GM21381 (cell line): ENCODE measurements around the gene LIPC.
A peak's percentile ranks its signal among the peaks of the same experiment; 100 is the strongest.

Experiments
- ATAC-seq: cut with Tn5 transposase; IDR thresholded peaks from one replicate; pipeline ENCODE4 v1.9.1; 2021; ENCODE audit warnings: mild to moderate bottlenecking, moderate library complexity; ENCODE audit not compliant: unreplicated experiment

Gene LIPC

DNA sequence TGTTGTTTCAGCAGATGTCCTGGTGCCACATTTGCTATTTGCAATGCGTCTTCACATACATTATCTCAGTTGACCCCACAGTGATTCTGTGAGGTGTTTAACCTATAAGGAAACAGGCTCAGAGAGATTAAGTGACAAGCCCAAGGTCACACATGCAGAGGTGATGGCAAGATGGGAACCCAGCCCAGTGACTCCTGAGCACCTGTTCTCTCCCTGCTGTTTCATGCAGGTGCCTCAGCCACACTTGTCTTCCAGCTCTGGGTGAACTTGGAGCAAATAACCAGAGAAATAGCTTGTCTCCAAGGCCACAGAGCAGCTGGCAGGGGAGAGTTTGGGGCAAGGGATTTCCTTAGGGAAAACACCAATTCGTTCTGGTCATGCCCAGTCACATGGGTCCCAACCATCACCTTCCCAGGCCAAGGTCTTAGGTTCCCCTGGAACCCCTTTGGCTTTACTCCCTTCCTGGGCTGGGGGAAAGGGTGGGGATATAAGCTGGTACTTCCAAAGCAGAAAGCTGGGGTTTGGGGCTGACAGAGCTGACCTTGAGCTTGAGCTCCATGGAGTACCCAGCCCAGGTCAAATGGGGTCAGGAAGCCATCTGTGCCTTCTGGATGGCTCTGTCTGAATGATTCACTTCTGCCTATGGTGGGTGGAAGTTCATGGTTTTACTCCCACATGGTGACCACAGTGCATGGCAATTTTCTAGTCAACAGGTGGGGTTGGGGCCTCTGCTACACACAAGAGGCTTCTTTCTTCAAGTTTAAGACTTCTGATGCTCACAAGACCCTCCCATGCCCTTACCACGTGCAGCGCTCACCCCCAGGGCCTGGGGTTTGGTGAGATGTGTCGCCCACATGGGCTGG, 22.4 kb downstream of the LIPC start:
- ATAC-seq: no peak

DNA sequence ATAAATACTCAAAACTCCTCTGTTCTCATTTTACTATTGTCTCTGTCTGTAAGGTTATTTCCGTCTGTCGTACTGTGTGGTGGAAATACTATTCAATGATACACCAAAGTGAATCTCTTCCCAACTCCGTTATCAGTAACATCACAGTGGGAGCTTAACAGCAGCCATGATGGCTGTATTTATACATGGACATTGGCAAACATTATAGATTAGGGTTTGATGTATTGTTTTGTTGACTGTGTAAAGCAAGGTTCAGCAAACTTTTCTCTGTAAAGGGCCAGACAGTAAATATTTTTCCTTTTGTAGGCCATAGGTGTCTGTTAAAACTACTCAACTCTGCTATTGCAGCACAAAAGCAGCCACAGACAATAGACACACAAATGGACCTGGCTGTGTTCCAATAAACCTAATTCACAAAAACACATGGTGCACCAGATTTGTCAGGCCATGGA, 23.2 kb downstream of the LIPC start:
- no peak for ATAC-seq

DNA sequence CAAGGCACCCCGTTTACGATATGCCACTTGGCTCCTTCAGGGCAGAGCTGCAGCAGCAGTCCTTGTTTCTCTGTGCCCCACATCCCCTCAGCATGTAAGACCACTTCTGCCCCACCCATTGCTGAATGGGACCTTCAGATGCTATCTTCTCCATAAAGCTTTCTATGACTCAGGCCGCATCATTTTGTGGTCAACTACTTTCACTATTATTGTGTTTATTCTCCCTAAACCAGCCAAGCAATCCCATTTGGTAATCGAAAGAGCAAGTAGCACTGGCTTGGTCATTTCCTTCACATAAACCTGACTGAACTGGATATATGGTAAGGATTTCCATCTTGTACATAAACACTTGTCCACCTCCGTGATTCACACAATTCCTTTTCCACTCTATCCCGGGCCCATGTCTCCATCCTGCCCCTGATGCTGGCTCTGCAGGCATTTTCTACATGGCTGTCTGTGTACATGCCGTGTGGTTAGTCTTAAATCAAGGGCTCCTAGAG, 25.7 kb downstream of the LIPC start:
- ATAC-seq: peak; percentile 68

DNA sequence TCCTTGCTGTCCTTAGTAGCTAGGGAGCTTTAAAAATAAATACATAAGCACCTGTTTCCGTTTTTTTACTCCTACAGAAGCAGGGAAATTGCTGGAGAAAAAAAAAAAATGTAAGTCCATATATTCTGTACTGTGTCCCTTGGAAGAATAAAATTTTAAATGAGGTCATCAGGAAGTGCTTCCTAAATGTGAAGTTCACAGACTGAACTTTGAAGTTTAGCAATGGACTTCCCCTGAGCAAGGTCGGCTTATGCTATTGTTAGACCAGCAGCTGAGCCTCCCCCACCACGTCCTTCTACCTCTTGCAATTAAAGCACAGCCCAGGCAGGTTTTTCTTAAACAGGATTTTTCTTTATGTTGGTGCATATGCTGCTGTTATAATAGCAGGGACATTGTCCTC, 26.3 kb downstream of the LIPC start:
- ATAC-seq: no peak

DNA sequence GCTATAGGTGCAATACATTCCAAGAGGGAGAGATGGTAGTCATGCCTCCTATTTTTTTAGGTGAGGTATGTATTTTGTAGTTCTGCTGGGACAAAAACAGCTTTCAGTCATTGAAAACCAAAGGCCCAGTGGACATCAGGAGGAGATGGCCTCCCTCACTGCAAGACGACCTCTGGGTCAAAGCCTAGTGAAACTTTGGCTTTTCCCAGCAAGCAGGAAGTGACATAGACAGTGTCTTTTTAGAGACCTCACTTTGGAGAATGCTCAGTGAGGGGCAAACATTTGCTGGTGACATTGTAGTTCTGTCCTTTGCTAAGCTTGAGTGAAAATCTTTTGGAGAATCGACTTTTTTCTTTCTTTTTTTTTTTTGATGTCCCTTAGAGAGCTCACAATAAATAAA, 27.3 kb downstream of the LIPC start:
- no peak for ATAC-seq

DNA sequence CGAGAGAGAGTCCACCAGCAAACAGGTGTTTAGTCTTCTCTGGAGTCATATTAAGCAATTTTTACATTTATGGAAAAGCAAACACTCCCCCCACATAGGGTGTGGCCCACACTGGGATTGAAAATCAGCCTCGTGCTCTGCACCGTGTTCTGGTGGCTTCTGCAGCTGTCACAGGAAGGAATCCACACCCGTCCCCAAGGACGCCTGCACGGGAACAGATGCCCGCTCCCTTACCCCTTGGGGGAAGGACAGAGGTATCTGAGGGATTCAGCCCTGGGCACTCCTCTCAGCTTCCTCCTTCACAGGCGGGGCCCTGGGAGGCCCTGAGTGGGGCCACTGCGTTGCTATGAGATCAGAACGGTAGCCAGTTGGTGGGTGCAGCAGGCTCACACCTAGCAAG, 27.8 kb downstream of the LIPC start:
- no peak for ATAC-seq

DNA sequence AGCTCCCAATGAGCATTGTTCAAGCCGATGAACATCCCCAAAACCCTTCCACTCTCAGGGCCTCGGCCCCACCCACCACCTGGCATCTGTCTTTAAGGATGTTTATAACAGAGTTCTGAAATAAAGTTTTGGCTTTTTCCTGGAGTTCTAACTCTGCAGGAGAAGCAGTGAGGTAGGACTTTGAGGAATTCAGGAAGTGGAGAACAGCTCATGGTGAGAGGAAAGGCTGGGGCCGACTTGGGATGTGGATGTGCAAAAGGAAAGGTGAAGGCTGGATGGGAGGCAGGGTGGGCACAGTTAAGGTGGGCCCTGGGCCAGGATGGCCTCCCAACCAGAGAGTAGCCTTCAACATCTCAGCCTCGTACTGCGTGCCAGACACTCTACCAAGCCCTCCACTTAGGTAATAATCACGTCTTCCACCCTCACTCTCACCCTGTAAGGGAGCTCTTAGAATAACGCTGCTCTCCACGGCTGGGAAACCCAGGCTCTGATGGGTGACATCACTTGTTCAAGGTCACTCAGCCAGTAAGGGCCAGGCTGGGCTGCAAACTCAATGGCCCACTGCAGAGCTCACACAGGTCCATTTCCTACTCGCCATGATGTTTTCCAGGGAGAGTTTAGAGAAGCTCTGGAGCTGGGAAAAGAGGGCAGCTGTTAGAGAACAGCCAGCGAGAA, 28.5 kb downstream of the LIPC start:
- ATAC-seq: no peak

DNA sequence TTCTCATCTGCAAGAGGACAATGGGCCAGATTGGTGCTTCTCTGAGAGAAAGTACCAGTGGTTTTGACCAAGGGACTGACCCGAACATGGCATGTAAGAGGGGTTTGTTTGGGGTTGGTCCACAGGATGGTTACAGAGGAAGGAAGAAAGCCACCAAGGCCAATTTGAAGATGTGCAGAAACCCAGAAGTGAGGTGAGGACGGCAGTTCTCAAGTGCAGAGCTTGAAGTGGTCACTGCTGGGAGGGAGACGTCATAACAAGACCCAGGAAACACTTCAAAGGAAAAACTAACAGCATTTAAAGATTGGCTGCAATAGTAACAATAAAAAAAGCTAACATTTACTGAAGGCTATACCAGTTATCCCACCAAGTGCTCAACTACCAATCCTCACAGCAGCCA, 29.1 kb downstream of the LIPC start:
- ATAC-seq: no peak

DNA sequence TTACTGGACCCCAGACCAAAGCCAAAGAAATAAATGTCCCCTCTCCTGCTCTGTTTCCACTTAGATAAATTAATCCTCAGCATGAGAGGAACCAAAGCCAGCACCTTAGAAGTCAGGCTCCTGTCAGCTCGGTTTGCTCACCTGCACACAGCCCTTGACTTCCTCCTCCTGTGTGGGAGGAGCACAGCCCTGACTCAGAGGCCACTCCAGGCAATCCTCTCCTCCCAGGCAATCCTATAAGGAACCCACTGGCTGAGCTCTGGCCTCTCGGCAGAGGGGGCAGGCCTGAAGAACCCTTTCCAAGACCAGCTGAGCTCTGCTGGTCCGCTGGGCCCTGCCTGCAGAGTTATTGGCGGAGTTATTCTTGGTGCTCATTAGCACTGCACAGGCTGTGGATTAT, 30.8 kb downstream of the LIPC start:
- no peak for ATAC-seq

DNA sequence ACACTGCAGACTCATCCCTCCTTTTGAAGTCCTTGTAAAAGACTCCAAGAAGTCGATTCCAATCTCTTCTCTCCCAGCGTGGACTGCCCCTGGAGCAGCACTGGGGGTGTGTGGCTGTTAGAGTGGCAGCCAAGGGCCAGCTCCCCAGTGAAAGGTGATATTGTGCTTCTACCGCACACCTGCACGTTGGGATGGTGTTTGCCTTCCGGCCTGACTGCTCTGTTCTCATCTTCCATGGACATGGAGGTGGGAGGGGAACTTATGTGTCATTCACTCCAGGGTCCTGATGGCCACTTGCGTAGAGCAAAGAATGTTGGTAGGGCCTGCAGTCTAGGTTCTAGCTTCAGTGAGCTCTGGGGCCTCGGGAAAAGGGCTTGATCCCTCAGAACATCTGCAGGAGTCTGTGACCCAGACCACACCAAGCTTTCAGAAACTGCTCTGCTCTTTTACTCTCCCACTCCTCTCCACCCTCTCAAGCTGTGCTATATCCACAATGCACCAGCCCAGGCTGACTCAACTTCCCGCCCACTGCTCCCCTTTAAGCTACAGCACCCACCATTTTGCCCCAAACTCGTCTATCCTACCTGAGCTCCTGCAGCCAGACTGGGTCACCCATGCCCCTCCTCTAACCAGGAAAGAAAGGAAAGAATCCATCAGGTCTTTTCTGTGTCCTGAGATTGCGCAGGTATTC, 31.3 kb downstream of the LIPC start:
- ATAC-seq: no peak

DNA sequence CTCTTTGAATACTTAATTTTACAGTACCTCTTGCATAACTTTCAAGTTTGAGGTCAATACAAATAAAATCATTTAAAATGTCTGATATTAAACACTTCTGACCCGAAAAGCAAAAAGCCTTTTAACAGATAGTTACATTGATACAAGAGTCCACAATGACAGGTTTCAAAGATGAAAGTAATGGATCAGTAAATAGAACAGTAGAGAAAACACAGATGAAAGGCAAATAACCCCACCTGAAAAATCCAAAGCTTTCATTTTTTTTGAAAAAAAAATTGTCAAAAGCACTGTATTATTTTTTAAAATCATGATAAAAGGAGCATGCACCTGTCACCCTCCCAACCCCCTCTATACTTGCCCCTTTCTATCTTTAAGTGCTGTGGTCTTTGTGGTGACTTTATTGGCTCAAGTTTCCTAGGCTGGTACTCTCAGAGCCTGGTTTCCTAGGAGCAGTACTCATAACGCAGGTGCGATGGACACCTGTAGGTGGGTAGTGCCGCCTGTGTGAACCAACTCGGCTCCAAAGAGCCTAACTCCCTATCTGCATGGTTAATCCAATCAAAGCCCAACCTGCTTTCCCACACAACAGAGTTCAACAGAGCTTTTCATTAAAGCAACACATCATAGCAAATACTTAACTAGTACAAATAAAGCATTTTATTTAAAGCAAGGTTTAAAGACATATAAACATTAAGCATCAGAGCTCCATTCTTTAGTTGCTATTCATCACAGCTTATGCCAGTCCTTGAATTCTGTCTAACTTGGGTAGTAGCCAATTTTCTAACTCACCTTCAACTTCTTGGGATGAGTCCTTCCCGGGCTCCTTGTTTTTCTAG, 32.2 kb downstream of the LIPC start:
- ATAC-seq: no peak

DNA sequence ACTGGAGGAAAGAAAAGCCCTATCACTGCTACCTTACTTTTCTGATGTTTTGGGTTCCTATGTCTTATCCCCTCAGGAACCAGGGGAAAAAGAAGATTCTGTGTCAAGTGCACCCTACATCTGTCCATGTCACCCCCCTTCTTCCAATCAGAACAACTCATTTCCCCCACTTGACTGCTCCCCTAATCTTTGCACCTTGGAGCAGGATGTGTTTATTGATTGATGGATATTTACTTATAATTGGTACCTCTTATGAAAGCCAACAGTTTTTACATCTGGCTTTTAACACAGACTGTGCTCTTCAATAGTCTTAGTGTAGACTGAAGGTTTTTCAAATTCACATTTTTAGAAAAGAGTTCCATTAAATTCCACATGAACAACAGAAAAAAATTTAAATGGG, 33.3 kb downstream of the LIPC start:
- ATAC-seq: no peak

DNA sequence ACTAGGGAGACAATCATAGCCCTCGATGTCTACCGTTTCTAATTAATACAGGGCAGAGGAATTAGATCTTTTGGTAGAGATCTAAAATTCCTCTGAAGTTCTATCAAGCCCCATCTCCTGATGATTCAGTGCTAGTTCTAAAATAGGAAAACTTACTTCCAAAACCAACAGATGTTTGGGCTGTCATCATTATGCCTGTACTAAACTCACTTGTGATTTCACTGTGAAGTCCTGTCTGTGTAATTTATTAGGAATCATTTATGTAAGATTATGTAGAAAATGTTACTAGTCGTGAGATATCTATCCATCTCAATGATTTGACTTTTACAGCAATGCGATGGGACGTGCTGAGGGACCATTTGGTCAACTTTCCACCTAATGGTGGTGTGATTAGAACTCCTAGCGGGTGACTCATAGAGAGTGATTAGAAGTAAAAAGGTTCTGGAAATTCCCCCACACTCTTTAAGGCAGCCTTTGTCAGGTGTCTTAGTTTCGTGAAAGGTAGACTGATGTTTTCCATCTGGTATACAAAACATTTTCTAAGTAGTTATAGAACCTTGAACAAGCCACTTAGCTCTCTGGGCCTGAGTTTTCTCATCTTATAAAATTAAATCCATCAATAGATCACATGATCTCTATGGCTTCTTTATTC, 34.2 kb downstream of the LIPC start:
- ATAC-seq: no peak

DNA sequence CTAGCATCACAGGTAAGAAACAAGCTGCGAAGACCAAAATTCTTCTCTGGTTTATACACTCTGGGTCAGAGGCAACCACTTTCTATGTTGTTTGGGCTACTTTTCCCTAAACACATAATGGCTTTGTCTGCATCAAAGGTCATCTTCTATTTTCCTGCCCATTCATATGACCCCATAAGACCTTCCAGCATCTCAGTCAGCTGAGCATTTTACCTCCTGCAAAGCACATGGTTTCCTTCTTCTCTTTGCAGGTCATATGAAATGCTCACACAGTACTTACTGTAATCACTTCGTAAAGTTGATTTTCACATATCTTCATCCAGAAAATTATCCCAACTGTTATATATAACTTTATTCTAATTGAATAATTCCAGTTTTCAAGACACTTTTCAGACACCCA, 34.8 kb downstream of the LIPC start:
- ATAC-seq: no peak

DNA sequence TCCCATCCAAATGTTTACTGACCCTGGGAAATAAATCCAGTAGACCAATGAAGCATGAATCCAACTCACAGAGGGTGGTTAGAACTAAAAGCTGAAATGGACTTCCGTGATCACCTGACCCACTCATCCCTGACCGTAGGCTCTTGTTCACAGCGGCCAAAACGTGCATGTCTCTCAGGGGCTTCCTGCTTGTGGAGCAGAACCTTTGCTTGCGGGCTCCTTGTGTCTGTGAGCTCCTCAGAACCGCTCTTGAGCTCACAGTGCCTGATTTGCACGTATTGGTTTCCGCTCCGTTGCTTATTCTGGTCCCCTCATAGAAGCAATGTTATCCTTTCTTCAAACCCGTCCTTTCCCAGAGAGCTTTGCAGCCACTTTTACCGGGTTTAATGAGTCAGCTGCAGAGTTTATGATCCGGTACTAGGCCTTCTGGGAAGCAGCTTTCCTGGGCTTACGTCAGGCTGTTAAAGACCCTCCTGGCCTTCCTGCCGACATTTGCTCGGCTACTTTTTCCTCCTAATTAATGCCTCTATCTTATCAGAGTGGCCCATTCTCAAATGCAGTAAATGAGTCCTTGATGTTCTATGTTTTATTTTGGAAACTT, 35.4 kb downstream of the LIPC start:
- ATAC-seq: no peak

DNA sequence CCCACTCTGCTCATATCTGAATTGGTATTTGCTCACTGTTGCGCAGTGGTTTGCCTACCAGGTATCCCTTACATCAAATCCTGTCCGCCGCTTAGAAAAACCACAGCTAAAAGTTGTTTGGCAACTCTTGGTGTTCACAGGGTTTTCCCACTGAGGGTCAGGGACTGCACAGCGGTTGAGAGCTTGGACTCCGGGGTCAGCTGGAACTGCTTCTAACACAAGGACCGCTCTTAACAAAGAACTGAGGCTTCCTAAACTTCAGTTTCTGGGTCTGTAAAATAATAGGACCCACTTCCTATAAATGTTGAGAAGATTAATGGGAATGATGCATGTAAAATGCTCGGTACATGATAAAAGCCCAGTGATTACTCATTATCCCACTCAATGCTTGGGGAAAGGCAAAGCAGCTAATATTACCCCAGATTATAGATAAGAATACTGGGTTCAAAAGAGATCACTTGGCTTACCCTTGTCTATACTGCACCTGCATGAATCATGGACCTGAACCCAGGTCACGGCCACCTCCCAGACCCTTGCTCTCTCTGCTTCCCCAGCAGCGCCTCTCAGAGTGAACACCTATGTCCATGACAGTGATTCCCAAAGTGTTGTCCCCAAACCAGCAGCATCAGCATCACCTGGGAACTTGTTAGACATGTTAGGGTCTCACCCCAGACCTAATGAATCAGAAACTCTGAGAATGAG, 36.1 kb downstream of the LIPC start:
- no peak for ATAC-seq

DNA sequence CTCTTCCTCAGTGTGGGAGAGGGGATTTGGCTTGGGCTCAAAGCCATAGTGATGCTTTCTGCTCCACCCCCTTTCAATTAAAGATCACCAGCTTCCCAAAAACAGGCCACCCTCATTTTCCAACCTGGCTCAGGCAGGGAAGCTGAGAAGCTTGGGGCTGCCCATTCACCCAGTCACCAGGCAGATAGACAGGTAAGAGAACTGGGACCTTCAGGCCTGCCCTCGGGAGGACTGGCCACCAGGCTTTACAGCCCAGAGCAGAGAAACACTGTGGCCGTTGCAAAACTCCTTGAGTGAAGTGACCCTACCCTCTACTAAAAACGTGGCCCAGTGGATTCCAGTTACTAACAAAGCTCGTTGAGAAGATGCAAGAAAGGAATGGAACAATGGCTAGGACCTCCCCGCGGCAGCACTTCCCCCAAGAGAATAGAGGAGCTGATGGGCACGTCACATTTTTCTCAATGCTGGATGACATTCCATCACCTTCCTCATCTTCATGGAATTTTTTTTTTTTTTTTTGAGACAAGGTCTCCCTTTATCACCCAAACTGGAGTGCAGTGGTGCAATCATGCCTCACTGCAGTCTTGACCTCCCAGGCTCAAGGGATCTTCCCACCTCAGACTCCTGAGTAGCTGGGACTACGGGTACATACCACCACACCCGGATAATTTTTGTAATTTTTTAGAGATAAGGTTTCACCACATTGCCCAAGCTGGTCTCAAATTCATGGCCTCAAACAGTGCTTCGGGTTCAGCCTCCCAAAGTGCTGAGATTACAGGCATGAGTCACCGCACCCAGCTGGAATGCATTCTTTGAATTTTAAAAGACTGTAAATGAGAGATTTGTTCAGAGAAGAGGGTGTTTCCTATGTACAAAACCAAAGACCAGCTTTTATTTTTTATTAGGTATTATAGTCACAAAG, 37.9 kb downstream of the LIPC start:
- ATAC-seq: no peak

DNA sequence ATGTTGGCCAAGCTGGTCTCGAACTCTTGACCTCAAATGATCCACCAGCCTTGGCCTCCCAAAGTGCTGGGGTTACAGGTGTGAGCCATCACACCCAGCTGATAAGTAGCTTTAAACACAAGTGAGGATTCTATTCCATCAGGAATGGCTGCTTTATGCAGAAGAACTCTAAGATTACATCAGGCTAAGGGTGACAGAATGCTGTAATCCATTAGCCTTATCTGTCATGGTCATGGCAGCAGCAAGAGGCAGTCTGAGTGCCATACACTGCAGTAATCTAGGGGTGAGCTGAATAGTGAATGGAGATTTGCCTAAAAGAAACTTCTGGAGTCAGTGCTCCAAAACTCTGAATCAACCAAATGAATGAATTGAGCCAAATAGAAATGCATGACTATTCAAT, 39.6 kb downstream of the LIPC start:
- ATAC-seq: no peak
